ENCODE results near the gene S1PR4.

DNA sequence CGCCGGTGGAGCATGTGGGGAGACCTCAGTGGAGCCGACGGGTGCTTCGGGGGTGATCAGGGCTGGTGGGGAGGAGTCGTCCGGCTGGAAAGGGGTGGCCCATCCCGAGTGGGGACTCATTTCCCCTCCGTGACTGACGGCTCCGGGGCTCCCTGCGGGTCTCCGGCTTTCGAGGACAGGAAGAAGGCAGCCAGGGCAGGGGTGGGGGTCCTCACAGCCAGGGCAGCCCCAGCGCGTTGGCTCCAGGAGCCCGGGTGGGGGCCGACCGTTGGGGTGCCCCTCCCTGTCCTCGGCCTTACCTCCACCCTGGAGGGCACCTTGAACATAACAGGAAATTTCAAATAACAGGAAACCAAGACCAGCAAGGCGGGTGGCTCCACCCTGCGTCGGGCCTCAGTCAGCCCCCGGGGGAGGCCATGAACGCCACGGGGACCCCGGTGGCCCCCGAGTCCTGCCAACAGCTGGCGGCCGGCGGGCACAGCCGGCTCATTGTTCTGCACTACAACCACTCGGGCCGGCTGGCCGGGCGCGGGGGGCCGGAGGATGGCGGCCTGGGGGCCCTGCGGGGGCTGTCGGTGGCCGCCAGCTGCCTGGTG, at the start of gene S1PR4:
- TF ChIP-seq, protein P1, sequence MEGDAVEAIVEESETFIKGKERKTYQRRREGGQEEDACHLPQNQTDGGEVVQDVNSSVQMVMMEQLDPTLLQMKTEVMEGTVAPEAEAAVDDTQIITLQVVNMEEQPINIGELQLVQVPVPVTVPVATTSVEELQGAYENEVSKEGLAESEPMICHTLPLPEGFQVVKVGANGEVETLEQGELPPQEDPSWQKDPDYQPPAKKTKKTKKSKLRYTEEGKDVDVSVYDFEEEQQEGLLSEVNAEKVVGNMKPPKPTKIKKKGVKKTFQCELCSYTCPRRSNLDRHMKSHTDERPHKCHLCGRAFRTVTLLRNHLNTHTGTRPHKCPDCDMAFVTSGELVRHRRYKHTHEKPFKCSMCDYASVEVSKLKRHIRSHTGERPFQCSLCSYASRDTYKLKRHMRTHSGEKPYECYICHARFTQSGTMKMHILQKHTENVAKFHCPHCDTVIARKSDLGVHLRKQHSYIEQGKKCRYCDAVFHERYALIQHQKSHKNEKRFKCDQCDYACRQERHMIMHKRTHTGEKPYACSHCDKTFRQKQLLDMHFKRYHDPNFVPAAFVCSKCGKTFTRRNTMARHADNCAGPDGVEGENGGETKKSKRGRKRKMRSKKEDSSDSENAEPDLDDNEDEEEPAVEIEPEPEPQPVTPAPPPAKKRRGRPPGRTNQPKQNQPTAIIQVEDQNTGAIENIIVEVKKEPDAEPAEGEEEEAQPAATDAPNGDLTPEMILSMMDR (IDR thresholded peaks at IDR 0.05): no peak
- TF ChIP-seq POLR2A (IDR thresholded peaks at IDR 0.05) (no peak), EP300 (IDR thresholded peaks at IDR 0.05) (no peak)

Measured in tibial nerve (tissue), 4 donors.